ENCODE measurements around the gene NDE1. TPM values are rescaled to one million over a fixed set of nuclear protein-coding genes. Genes with fewer than 3 reads are reported as not detected.
"Not testable (repeated sequence)": the region's sequence is repeated elsewhere in the genome, so short reads cannot be mapped to it uniquely, and the experiment has no call there.

Gene NDE1
- total and polyA plus RNA-seq, 3 experiments from 2014 or later, result 55.9 to 123 (median 113) TPM

DNA sequence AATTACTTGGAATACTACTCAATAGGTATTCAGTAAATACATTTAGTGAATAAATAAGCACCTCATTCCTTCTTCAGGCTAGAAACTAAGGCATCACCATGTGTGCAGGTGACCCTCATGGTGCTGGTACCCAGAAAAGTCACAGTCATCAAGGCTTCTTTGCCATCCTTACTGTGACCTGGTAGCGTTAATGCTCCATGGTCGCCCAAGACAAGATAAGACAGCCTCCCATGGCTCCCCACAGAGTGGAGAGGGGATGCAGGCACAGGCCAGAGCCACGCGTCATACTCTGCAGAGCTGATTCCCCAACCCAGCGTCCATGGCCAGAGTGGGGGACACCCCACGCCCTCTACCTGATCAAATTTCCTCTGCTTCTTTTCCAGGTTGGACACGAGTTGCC, 73.8 kb downstream of the NDE1 start:
- Mint-ChIP-seq H3K4me3 (no peak overlapping the region), H3K27me3 (peaks cover 0 to 2% of the 10 kb centered on the region in 2 donors), H3K4me1 (peaks cover 0 to 2% (median 0%) of the 10 kb centered on the region in 3 donors), H3K9me3 (no peaks in the 10 kb centered on the region), H3K36me3 (peaks cover 8 to 69% (median 21%) of the 10 kb centered on the region in 3 donors), H3K27ac (peak overlapping the region in 1 of 8 donors; percentile 77)
- Histone ChIP-seq H3K4me1 (ENCODE audit: insufficient read depth, low read length) (no peaks in the 10 kb centered on the region), H3K27ac (ENCODE audit: low read depth, low read length) (no peak overlapping the region), H3K9me3 (ENCODE audit: low read length) (no peaks in the 10 kb centered on the region), H3K4me3 (ENCODE audit: low read length) (no peak overlapping the region), H3K36me3 (ENCODE audit: insufficient read depth, low read length) (peaks cover 11% of the 10 kb centered on the region), H3K27me3 (ENCODE audit: insufficient read depth, low read length, poor library complexity, severe bottlenecking) (no peaks in the 10 kb centered on the region)
- CTCF ChIA-PET, result interaction anchor here (1.1 kb wide), 1 partner anchor 300 kb away, joined by 3 read pairs; no protein-coding TSS in a partner anchor
- POLR2A ChIA-PET, result no interaction called here
- no peak for DNase-seq

DNA sequence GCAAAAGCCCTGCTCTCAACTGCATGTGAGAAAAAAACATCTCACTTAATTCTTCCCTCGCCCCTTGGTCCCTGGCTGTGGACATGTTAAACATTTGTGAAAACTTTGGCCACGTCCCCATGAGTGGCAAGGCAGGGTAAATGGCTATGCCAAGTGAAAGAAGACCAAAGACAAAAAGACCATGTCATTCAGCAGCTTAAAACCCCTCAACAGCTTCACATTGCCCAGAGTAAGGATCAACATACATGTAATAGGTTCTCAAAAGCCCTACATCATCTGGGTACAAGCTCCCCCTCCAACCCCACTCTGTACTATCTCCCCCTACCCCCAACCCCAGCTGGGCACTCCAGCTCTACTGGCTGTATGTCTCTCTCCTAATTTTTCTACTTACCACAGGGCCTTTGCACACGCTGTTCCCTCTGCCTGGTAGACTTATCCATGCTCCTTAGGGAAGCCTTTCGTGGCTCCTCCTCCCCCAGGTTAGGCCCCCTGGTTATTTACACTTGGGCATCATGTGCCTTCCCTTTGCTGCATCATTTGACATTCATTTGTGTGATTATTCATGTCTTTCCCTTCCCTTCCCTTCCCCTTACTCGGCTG, 75.7 kb downstream of the NDE1 start:
- ChIA-PET POLR2A (no interaction called here), CTCF (interaction anchor here (1.4 kb wide), 1 partner anchor 9 kb away, joined by 3 read pairs; no protein-coding TSS in a partner anchor)
- H3K36me3 ChIP-seq (ENCODE audit: insufficient read depth, low read length), result peaks cover 11% of the 10 kb centered on the region
- H3K4me1 ChIP-seq (ENCODE audit: insufficient read depth, low read length), result no peaks in the 10 kb centered on the region
- no peak overlapping the region for H3K4me3 ChIP-seq (ENCODE audit: low read length)
- Mint-ChIP-seq H3K4me3 (no peak overlapping the region), H3K27me3 (peaks cover 0 to 2% of the 10 kb centered on the region in 2 donors), H3K36me3 (peaks cover 8 to 53% (median 18%) of the 10 kb centered on the region in 3 donors), H3K9me3 (no peaks in the 10 kb centered on the region), H3K27ac (peak overlapping the region in 1 of 8 donors; percentile 17), H3K4me1 (peaks cover 0 to 2% (median 0%) of the 10 kb centered on the region in 3 donors)
- no peaks in the 10 kb centered on the region for H3K9me3 ChIP-seq (ENCODE audit: low read length)
- H3K27me3 ChIP-seq (ENCODE audit: insufficient read depth, low read length, poor library complexity, severe bottlenecking), result no peaks in the 10 kb centered on the region
- H3K27ac ChIP-seq (ENCODE audit: low read depth, low read length), result no peak overlapping the region
- no peak for DNase-seq

DNA sequence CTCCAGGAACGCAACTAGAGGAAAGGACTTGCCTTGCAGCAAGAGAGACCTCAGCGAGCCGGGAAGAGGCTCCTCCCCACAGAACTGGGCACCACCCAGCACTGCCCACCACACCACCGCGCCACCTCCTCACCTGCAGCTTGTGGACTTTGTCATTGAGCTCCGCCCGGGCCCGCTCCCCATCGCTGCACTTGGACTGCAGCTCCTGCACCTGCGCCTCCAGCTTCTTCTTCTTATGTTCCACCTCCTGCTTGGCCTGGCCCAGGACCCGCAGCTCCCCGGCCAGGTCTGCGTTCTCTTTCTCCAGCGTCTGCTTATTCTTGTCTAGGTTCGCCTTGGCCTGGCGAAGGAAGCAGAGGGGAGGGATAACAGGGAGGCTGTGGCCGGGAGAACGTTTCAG, 76.7 kb downstream of the NDE1 start:
- CTCF ChIA-PET, result interaction anchor here (1.4 kb wide), 1 partner anchor 10 kb away, joined by 3 read pairs; no protein-coding TSS in a partner anchor
- Mint-ChIP-seq H3K4me3 (no peak overlapping the region), H3K36me3 (peaks cover 8 to 43% (median 16%) of the 10 kb centered on the region in 3 donors), H3K27ac (peak overlapping the region in 1 of 8 donors; percentile 54), H3K4me1 (no peaks in the 10 kb centered on the region), H3K9me3 (no peaks in the 10 kb centered on the region), H3K27me3 (peaks cover 0 to 2% of the 10 kb centered on the region in 2 donors)
- Histone ChIP-seq H3K36me3 (ENCODE audit: insufficient read depth, low read length) (peaks cover 6% of the 10 kb centered on the region), H3K4me1 (ENCODE audit: insufficient read depth, low read length) (no peaks in the 10 kb centered on the region), H3K9me3 (ENCODE audit: low read length) (no peaks in the 10 kb centered on the region), H3K4me3 (ENCODE audit: low read length) (no peak overlapping the region), H3K27me3 (ENCODE audit: insufficient read depth, low read length, poor library complexity, severe bottlenecking) (no peaks in the 10 kb centered on the region), H3K27ac (ENCODE audit: low read depth, low read length) (no peak overlapping the region)
- POLR2A ChIA-PET, result no interaction called here
- no peak for DNase-seq

DNA sequence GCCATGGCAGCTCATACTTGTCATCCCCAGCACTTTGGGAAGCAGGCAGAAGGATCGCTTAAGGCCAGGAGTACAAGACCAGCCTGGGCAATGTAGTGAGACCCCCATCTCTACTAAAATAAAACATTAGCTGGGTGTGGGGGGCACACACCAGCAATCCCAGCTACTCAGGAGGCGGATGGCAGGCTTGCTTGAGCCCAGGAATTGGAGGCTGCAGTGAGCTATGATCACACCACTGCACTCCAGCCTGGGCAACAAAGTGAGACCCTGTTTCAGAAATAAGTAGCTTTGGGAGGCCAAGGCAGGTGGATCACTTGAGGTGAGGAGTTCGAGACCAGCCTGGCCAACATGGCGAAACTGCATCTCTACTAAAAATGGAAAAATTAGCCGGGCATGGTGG, 77.7 kb downstream of the NDE1 start:
- POLR2A ChIA-PET; H3K4me3 ChIP-seq (ENCODE audit: low read length); H3K27ac ChIP-seq (ENCODE audit: low read depth, low read length); H3K27ac Mint-ChIP-seq; H3K9me3 ChIP-seq (ENCODE audit: low read length); H3K9me3 Mint-ChIP-seq; H3K4me1 ChIP-seq (ENCODE audit: insufficient read depth, low read length); H3K4me1 Mint-ChIP-seq; H3K27me3 ChIP-seq (ENCODE audit: insufficient read depth, low read length, poor library complexity, severe bottlenecking); H3K4me3 Mint-ChIP-seq; DNase-seq; H3K27me3 Mint-ChIP-seq; H3K36me3 ChIP-seq (ENCODE audit: insufficient read depth, low read length): not testable (repeated sequence)
- H3K36me3 Mint-ChIP-seq, result peaks cover 8 to 37% (median 15%) of the 10 kb centered on the region in 3 donors
- CTCF ChIA-PET, result interaction anchor here (0.6 kb wide), 1 partner anchor 69 kb away, joined by 3 read pairs; no protein-coding TSS in a partner anchor

DNA sequence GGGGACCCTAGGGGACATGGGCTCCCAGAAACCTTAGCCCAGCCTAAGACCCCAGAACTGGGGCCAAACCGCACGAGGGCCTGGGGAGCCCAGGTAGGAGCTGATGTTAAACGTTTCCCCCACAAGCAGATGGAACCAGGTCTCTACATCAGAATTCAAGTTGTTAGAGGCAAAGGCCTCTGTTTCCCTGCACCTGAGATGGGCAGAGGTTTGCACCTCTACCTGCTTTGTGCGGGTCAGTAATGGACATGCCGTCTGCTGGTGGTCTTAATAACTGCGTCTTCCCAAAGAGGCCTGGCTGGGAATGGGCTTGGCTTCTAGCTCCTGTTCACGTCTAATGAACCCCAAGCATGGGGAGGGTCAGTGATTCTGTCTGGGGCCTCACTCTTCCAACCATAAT, 79.1 kb downstream of the NDE1 start:
- Mint-ChIP-seq H3K36me3 (peaks cover 8 to 35% (median 12%) of the 10 kb centered on the region in 3 donors), H3K9me3 (no peaks in the 10 kb centered on the region), H3K4me1 (no peaks in the 10 kb centered on the region), H3K4me3 (no peak overlapping the region), H3K27ac (peak overlapping the region in 1 of 8 donors; percentile 81), H3K27me3 (peaks cover 0 to 2% of the 10 kb centered on the region in 2 donors)
- no peaks in the 10 kb centered on the region for H3K27me3 ChIP-seq (ENCODE audit: insufficient read depth, low read length, poor library complexity, severe bottlenecking)
- no peak overlapping the region for H3K27ac ChIP-seq (ENCODE audit: low read depth, low read length)
- POLR2A ChIA-PET, result interaction anchor here (0.6 to 0.9 kb wide), 2 partner anchors 10 to 87 kb away, joined by 3 read pairs; partner anchors contain the start of gene MARF1
- DNase-seq, result no peak
- H3K9me3 ChIP-seq (ENCODE audit: low read length), result no peaks in the 10 kb centered on the region
- CTCF ChIA-PET, result no interaction called here
- no peaks in the 10 kb centered on the region for H3K4me1 ChIP-seq (ENCODE audit: insufficient read depth, low read length)
- H3K36me3 ChIP-seq (ENCODE audit: insufficient read depth, low read length), result peaks cover 6% of the 10 kb centered on the region
- H3K4me3 ChIP-seq (ENCODE audit: low read length), result no peak overlapping the region

DNA sequence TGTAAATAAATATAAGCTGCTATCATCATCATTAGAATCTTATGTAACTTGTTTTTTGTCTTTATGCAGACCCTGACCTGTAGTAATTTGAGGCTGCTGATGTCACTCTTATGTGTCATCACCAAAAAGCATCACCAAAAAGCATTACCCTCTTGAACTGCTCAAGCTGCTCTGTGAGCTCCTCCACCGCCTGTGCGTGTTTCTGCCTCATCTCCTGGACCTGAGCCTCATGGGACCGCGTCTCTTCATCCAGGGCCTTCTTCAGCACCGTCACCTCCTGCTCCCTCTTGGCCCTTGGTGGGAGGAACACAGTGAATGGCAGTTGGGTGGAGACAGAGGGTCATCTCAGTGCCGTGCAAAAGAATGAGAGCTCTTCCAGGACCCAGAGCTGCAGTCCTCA, 82.4 kb downstream of the NDE1 start:
- Mint-ChIP-seq H3K27me3 (no peaks in the 10 kb centered on the region), H3K4me3 (no peak overlapping the region), H3K27ac (peak overlapping the region in 5 of 8 donors; percentile 2 to 81 (median 30)), H3K9me3 (no peaks in the 10 kb centered on the region), H3K4me1 (no peaks in the 10 kb centered on the region), H3K36me3 (peaks cover 5 to 32% (median 8%) of the 10 kb centered on the region in 3 donors)
- no peak overlapping the region for H3K4me3 ChIP-seq (ENCODE audit: low read length)
- H3K27ac ChIP-seq (ENCODE audit: low read depth, low read length), result no peak overlapping the region
- no peaks in the 10 kb centered on the region for H3K9me3 ChIP-seq (ENCODE audit: low read length)
- peaks cover 4% of the 10 kb centered on the region for H3K36me3 ChIP-seq (ENCODE audit: insufficient read depth, low read length)
- CTCF ChIA-PET, result interaction anchor here (0.6 kb wide), 1 partner anchor 19 kb away, joined by 4 read pairs; no protein-coding TSS in a partner anchor
- DNase-seq, result no peak
- H3K27me3 ChIP-seq (ENCODE audit: insufficient read depth, low read length, poor library complexity, severe bottlenecking), result no peaks in the 10 kb centered on the region
- POLR2A ChIA-PET, result no interaction called here
- H3K4me1 ChIP-seq (ENCODE audit: insufficient read depth, low read length), result no peaks in the 10 kb centered on the region

DNA sequence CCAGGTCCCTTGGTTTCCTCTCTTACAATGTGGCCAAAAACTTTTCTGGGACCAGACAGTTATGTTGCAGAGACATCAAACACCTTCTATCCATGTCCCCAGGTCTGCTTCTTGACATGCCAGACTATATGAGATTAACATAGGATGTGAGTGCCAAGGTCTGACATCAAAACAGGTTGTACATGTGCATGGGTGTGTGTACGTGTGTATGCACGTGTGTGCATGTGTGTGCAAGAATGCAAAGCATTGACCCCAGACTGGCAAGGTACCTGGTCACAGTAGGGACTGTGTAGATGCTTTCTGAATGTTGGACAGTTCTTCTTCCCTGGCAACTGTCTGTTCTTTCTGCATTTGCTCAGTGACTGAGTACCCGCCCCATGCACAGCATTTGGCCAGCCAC, 85.6 kb downstream of the NDE1 start:
- POLR2A ChIA-PET, result no interaction called here
- no peak overlapping the region for H3K4me3 Mint-ChIP-seq
- H3K27ac Mint-ChIP-seq, result peak overlapping the region in 2 of 8 donors; percentile 51 to 56
- Histone ChIP-seq H3K36me3 (ENCODE audit: insufficient read depth, low read length) (peaks cover 4% of the 10 kb centered on the region), H3K27me3 (ENCODE audit: insufficient read depth, low read length, poor library complexity, severe bottlenecking) (no peaks in the 10 kb centered on the region), H3K9me3 (ENCODE audit: low read length) (no peaks in the 10 kb centered on the region), H3K4me3 (ENCODE audit: low read length) (no peak overlapping the region), H3K27ac (ENCODE audit: low read depth, low read length) (no peak overlapping the region), H3K4me1 (ENCODE audit: insufficient read depth, low read length) (no peaks in the 10 kb centered on the region)
- no peak for DNase-seq
- no peaks in the 10 kb centered on the region for H3K27me3 Mint-ChIP-seq
- peaks cover 11 to 40% (median 12%) of the 10 kb centered on the region in 3 donors for H3K36me3 Mint-ChIP-seq
- H3K9me3 Mint-ChIP-seq, result no peaks in the 10 kb centered on the region
- CTCF ChIA-PET, result no interaction called here
- H3K4me1 Mint-ChIP-seq, result no peaks in the 10 kb centered on the region

DNA sequence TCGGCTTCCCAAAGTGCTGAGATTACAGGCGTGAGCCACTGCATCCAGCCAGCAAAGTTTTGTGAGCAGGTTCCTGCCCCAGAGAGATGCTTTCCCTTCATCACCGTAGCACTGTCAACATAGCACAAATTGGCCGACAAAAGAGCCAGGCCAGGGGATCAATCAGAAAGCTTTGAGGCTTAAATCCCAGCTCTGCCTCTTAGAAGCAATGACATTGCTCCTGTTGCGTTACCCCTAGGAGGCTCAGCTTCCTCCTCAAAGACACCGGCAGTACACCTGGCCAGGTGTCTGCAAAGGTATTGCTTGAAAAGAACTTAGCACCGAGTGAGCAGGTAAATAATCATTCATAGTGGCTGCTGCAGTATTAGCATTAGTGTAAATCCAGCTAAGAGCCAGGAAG, 86.5 kb downstream of the NDE1 start:
- Histone ChIP-seq H3K9me3 (ENCODE audit: low read length) (no peaks in the 10 kb centered on the region), H3K4me1 (ENCODE audit: insufficient read depth, low read length) (no peaks in the 10 kb centered on the region), H3K27ac (ENCODE audit: low read depth, low read length) (no peak overlapping the region), H3K4me3 (ENCODE audit: low read length) (no peak overlapping the region), H3K27me3 (ENCODE audit: insufficient read depth, low read length, poor library complexity, severe bottlenecking) (no peaks in the 10 kb centered on the region), H3K36me3 (ENCODE audit: insufficient read depth, low read length) (peaks cover 4% of the 10 kb centered on the region)
- Mint-ChIP-seq H3K27ac (peak overlapping the region in 1 of 8 donors; percentile 2), H3K9me3 (peaks cover 0 to 3% (median 0%) of the 10 kb centered on the region in 5 donors), H3K4me3 (no peak overlapping the region), H3K27me3 (no peaks in the 10 kb centered on the region), H3K4me1 (no peaks in the 10 kb centered on the region), H3K36me3 (peaks cover 16 to 50% (median 19%) of the 10 kb centered on the region in 3 donors)
- DNase-seq, result no peak
- ChIA-PET CTCF (no interaction called here), POLR2A (no interaction called here)

All from CD8-positive, alpha-beta memory T cell (primary cell).